AG04450 (cell line): Measurements from ENCODE around the gene RASGRF1. TPM values are rescaled to one million over a fixed set of nuclear protein-coding genes. Genes with fewer than 3 reads are reported as not detected.
"Not testable (repeated sequence)": the region's sequence is repeated elsewhere in the genome, so short reads cannot be mapped to it uniquely, and the experiment has no call there.

Source experiments
- CTCF ChIA-PET: fragments of 300-600, 350-600 bp; formaldehyde crosslinking; extraction: SDS; loops from one replicate; lab custom pipeline; 2022; ENCODE audit warnings: antibody characterized with exemption, inconsistent platforms; lab: Charles Lee
- POLR2A ChIA-PET: fragments of 350-600 bp; formaldehyde crosslinking; extraction: SDS; loops from one replicate; lab custom pipeline; 2021; ENCODE audit warnings: antibody characterized with exemption, inconsistent platforms; lab: Yijun Ruan, JAX
- DNase-seq: peaks from one replicate; pipeline ENCODE4 v3.0.0-alpha.2; 2011; ENCODE audit warnings: low read depth, low spot score
- H3K27ac ChIP-seq: one replicate; pipeline ENCODE4 v1.5.1; 2012; ENCODE audit warnings: low read depth, low read length, control low read depth
- H3K27me3 ChIP-seq: one replicate; pipeline ENCODE4 v1.6.0; 2012; ENCODE audit warnings: low read length; ENCODE audit not compliant: control insufficient read depth, insufficient read depth
- H3K4me3 ChIP-seq: 2 replicates; pipeline ENCODE4 v1.5.1; 2011; ENCODE audit warnings: mild to moderate bottlenecking, low read depth, low read length, control low read depth
- H3K9me3 ChIP-seq: 2 replicates; pipeline ENCODE4 v1.5.1; 2012; ENCODE audit warnings: low read length; ENCODE audit not compliant: control insufficient read depth, insufficient read depth
- CTCF ChIP-seq: IDR thresholded peaks from 2 replicates; pipeline ENCODE4 v1.5.1; 2011; ENCODE audit warnings: low read depth, low read length, control low read depth, inconsistent platforms
- polyA plus RNA-seq: library from polyadenylated mRNA; depleted of rRNA; stranded (reverse); fragments of >200 nt; gene quantifications from 2 replicates; pipeline ENCODE4 v1.2.3, GENCODE V29; 2011

The RASGRF1 gene
- polyA plus RNA-seq, 1 experiment, result 0.25 TPM

GRCh38 chr15:79113831-79114230 lies 23.3 kb upstream of the RASGRF1 start:
- Histone ChIP-seq H3K27ac (no peak overlapping the region), H3K27me3 (peaks cover 4% of the 10 kb centered on the region), H3K9me3 (no peaks in the 10 kb centered on the region), H3K4me3 (no peak overlapping the region)
- ChIA-PET CTCF (no interaction called here), POLR2A (no interaction called here)
- TF ChIP-seq CTCF, result no peak
- no peak for DNase-seq

GRCh38 chr15:79111404-79111803 lies 20.8 kb upstream of the RASGRF1 start:
- H3K9me3 ChIP-seq, H3K27me3 ChIP-seq, POLR2A ChIA-PET, CTCF ChIA-PET, DNase-seq, H3K27ac ChIP-seq, H3K4me3 ChIP-seq: not testable (repeated sequence)

- DNase-seq, result no peak
- H3K27ac ChIP-seq, result no peak overlapping the region
- ChIA-PET POLR2A (no interaction called here), CTCF (no interaction called here)
- TF ChIP-seq CTCF, result no peak
- H3K27me3 ChIP-seq, result no peaks in the 10 kb centered on the region
- H3K9me3 ChIP-seq, result no peaks in the 10 kb centered on the region
- H3K4me3 ChIP-seq, result no peak overlapping the region
Observed at GRCh38 chr15:79105141-79105540, 14.6 kb upstream of the RASGRF1 start.

- DNase-seq, result no peak
- Histone ChIP-seq H3K9me3 (no peaks in the 10 kb centered on the region), H3K4me3 (no peak overlapping the region), H3K27me3 (peaks cover 3% of the 10 kb centered on the region), H3K27ac (no peak overlapping the region)
- ChIA-PET CTCF (interaction anchor here (1.3 kb wide), 1 partner anchor 82 kb away, joined by 4 read pairs; no protein-coding TSS in a partner anchor), POLR2A (no interaction called here)
- TF ChIP-seq CTCF, result no peak
Observed at GRCh38 chr15:79102595-79102994, 12.0 kb upstream of the RASGRF1 start.

- DNase-seq, result no peak
- TF ChIP-seq CTCF, result no peak
- Histone ChIP-seq H3K27ac (no peak overlapping the region), H3K27me3 (peaks cover 3% of the 10 kb centered on the region), H3K4me3 (no peak overlapping the region), H3K9me3 (no peaks in the 10 kb centered on the region)
- ChIA-PET POLR2A (no interaction called here), CTCF (interaction anchor here (1.3 kb wide), 1 partner anchor 83 kb away, joined by 4 read pairs; no protein-coding TSS in a partner anchor)
Observed at GRCh38 chr15:79101866-79102581, 11.4 kb upstream of the RASGRF1 start.
